ENCODE data around the gene GDI1. TPM values are rescaled to one million over a fixed set of nuclear protein-coding genes. Genes with fewer than 3 reads are reported as not detected.

GDI1 gene
- total and polyA plus RNA-seq, 2 of the 8 experiments (the other 6 are each of a cell fraction or from before 2014, with no cell fraction given), result 83.1 to 136 TPM

DNA sequence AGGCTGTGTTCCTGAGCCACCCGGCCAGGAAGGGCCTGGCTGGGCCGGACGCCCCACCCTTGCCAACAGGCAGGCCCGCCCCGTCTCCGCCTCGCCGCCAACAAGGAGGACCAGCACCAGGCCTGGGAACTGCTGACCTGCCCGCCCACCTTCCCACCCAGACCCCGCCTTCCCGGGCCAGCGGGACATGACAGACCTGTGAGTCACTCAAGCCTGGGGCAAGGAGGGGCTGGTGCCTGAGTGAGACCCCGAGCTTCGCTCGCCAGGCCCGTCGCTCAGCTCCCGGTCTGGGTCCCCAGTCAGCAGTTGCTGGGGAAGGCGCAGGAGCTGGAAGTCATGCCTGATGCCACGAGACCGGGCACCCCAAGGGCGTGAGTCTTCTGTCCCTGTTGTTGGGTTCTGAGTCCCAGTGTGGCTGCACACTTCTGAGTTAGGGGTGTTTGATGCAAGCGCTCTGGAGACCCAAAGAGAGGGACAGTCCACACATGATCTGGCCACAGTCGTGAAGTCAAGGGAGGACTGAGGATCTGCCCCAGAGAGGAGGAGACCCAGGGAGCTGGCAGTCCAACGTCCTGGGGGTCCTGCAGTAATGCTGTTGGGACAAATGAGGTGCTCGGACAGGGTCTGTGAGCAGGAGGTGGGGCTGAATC is 27.6 kb upstream of the GDI1 start, which contains the start of gene DNASE1L1:
DNASE1L1 (minus strand) TSS at position 33 of the 650 bp plus-strand sequence. CDS start 3,686 bp downstream, outside the sequence.
- Histone ChIP-seq H3K4me2 (ENCODE audit: insufficient read depth in 1 of 2, low read depth in 2 of 2, low read length in 2 of 2) (peak within 1 kb of the TSS; percentile 64 to 66), H2AK5ac (ENCODE audit: low read depth, low read length) (no peak within 1 kb of the TSS), H3K56ac (replicated peaks; ENCODE audit: insufficient read length, low read depth, low read length) (no peak within 1 kb of the TSS), H4K91ac (replicated peaks; ENCODE audit: insufficient read length, low read length) (no peak within 1 kb of the TSS), H3K4me1 (replicated peaks in 1 of 4; ENCODE audit: control insufficient read depth in 3 of 4, insufficient read depth in 4 of 4, low read length in 3 of 4) (peaks cover 2 to 11% (median 3%) of the 10 kb centered on the region in 4 experiments; a peak in 4 of 7 replicates), H4K5ac (ENCODE audit: insufficient read length, low read depth, low read length) (no peak within 1 kb of the TSS), H4K20me1 (replicated peaks in 1 of 2; ENCODE audit: control insufficient read depth in 1 of 2, insufficient read depth in 2 of 2, low read length in 2 of 2) (no peaks in the 10 kb centered on the region), H2BK20ac (ENCODE audit: low read length) (no peak within 1 kb of the TSS), H3K9me3 (ENCODE audit: insufficient read depth in 2 of 2, low read depth in 1 of 2, low read length in 1 of 2) (no peaks in the 10 kb centered on the region), H3K18ac (ENCODE audit: extremely low read depth, low read length) (no peak within 1 kb of the TSS), H2BK12ac (ENCODE audit: low read depth, low read length) (no peak within 1 kb of the TSS), H2BK15ac (ENCODE audit: low read length) (no peak within 1 kb of the TSS), H2AFZ (ENCODE audit: low read length) (no peak within 1 kb of the TSS), H4K8ac (ENCODE audit: extremely low read depth, insufficient read depth, low read length) (no peak within 1 kb of the TSS), H3K23me2 (ENCODE audit: low read depth, low read length) (no peaks in the 10 kb centered on the region), H3K79me1 (ENCODE audit: low read depth, low read length) (no peaks in the 10 kb centered on the region), H2BK120ac (replicated peaks; ENCODE audit: low read depth, low read length) (no peak within 1 kb of the TSS), H3K23ac (ENCODE audit: insufficient read length) (no peak within 1 kb of the TSS), H2BK5ac (ENCODE audit: low read depth, low read length) (peak within 1 kb of the TSS; percentile 32; the same call in 1 of the 2 replicates), H3K14ac (ENCODE audit: insufficient read length) (no peak within 1 kb of the TSS), H3K9ac (replicated peaks in 1 of 4; ENCODE audit: extremely low read depth in 1 of 4, low read depth in 3 of 4, low read length in 3 of 4) (no peak within 1 kb of the TSS; a peak in 3 of 7 replicates), H3K27me3 (replicated peaks in 1 of 4; ENCODE audit: control insufficient read depth in 3 of 4, extremely low read depth in 1 of 4, insufficient read depth in 3 of 4, low read length in 3 of 4) (no peaks in the 10 kb centered on the region), H3K4me3 (ENCODE audit: extremely low read depth in 1 of 4, insufficient read depth in 2 of 4, low read depth in 3 of 4, low read length in 4 of 4) (peak within 1 kb of the TSS; percentile 7 to 52 (median 22); a peak in 6 of 8 replicates), H3K36me3 (ENCODE audit: control insufficient read depth in 2 of 4, insufficient read depth in 4 of 4, low read length in 3 of 4) (peaks cover 0 to 5% (median 0%) of the 10 kb centered on the region in 4 experiments; a peak in 1 of 8 replicates), H3K27ac (ENCODE audit: low read depth, low read length) (0 out of 2 replicates have a peak within 1 kb of the TSS, but pooled peaks have one; percentile 36), H3K4ac (replicated peaks; ENCODE audit: insufficient read length, low read depth, low read length) (no peak within 1 kb of the TSS), H3K79me2 (ENCODE audit: control insufficient read depth in 1 of 2, insufficient read depth in 2 of 2, low read length in 2 of 2) (no peaks in the 10 kb centered on the region)
- peak; percentile 57 for FAIRE-seq
- no peak for TF ChIP-seq NANOG (IDR thresholded peaks at IDR 0.05; ENCODE audit: insufficient read depth, low read depth, low read length, poor library complexity, severe bottlenecking)
- peak; percentile 84 for TF ChIP-seq JUND (IDR thresholded peaks at IDR 0.05; ENCODE audit: low read length)
- TF ChIP-seq SIN3A (conservative IDR thresholded peaks at IDR 0.05 in 1 of 2, IDR thresholded peaks at IDR 0.05 in 1 of 2; ENCODE audit: low read depth in 1 of 2, low read length in 2 of 2), result peak in 1 of 2 experiments; percentile 59; a peak in 1 of 4 replicates
- peak; percentile 81 for TF ChIP-seq RFX5 (IDR thresholded peaks at IDR 0.05; ENCODE audit: borderline replicate concordance, low read depth, low read length)
- TF ChIP-seq EP300 (IDR thresholded peaks at IDR 0.05; ENCODE audit: borderline replicate concordance in 1 of 2, low read depth in 2 of 2, low read length in 2 of 2), result no peak
- ChIA-PET POLR2A (ENCODE audit: partially characterized antibody) (interaction anchor here (0.7 to 6.4 kb wide), 8 partner anchors 10 to 440 kb away, joined by 3 to 124 read pairs (median 4); partner anchors contain the start of genes ATP6AP1, EMD, RPL10 and SLC10A3), CTCF (ENCODE audit: partially characterized antibody) (interaction anchor here (0.7 to 2.3 kb wide), 5 partner anchors 11 to 486 kb away, joined by 3 to 10 read pairs (median 3); partner anchors contain the start of genes FLNA and RPL10)
- WGBS, 2 experiments (ENCODE audit: extremely low coverage in 1 of 2, insufficient coverage in 1 of 2, insufficient read length in 1 of 2, insufficient replicate concordance in 2 of 2, low coverage in 1 of 2, low lambda C conversion rate in 2 of 2, missing lambda C conversion rate in 1 of 2), result 34% methylated on average over 13 of the region's 26 CpGs; no CpG with 5 or more reads in 1 of the 2 experiments
- DNase-seq (ENCODE audit: low read depth in 1 of 2, low spot score in 2 of 2), result peak; percentile 81 to 87

Data from H1 (cell line).